SK-N-SH (cell line): ENCODE measurements around the gene MAP3K9.

Experiments
- CTCF ChIP-seq: fragments of 200-600 bp; sonication (generic); IDR thresholded peaks from 2 replicates; pipeline ENCODE4 v1.6.1; 2017; ENCODE audit warnings: antibody characterized with exemption, mild to moderate bottlenecking, moderate library complexity
- FOSL2 ChIP-seq: IDR thresholded peaks from 2 replicates; pipeline ENCODE4 v1.4.0; 2012; ENCODE audit warnings: low read depth, mild to moderate bottlenecking, moderate library complexity, borderline replicate concordance
- FOXM1 ChIP-seq: IDR thresholded peaks from 2 replicates; pipeline ENCODE4 v1.4.0; 2012; ENCODE audit warnings: low read depth, mild to moderate bottlenecking
- JUND ChIP-seq: IDR thresholded peaks from 2 replicates; pipeline ENCODE4 v1.4.0; 2012
- TAF1 ChIP-seq: IDR thresholded peaks from 2 replicates; pipeline ENCODE4 v1.6.1; 2012; ENCODE audit warnings: low read depth, mild to moderate bottlenecking, low read length, moderate library complexity, borderline replicate concordance

GRCh38 chr14:70731447-70732239 is 77.7 kb downstream of the MAP3K9 start:
- no peak for TF ChIP-seq CTCF
- TF ChIP-seq JUND = no peak
- TF ChIP-seq TAF1 = no peak
- no peak for TF ChIP-seq FOSL2
- no peak for TF ChIP-seq FOXM1
